Activated naive CD4-positive, alpha-beta T cell treated with anti-CD3 and anti-CD28 coated beads for 36 hours (primary cell): ENCODE results near the gene ARHGAP6. TPM values are rescaled to one million over a fixed set of nuclear protein-coding genes. Genes with fewer than 3 reads are reported as not detected.

Experiments used
- CTCF ChIA-PET: fragments of 350-600 bp; sonication (Branson Sonifier 250); formaldehyde crosslinking; loops from one replicate; lab custom pipeline; 2021; ENCODE audit warnings: antibody characterized with exemption; lab: Charles Lee
- DNase-seq: peaks from one replicate; pipeline ENCODE4 v3.0.0-alpha.2; 2020
- H3K27ac Mint-ChIP-seq: one replicate; pipeline ENCODE4 v1.8.0; 2021; ENCODE audit warnings: mild to moderate bottlenecking, mixed read lengths
- H3K27me3 Mint-ChIP-seq: one replicate; pipeline ENCODE4 v1.8.0; 2021; ENCODE audit warnings: low read depth, mixed read lengths
- H3K36me3 Mint-ChIP-seq: one replicate; pipeline ENCODE4 v1.8.0; 2021; ENCODE audit warnings: low read depth, mixed read lengths
- H3K4me1 Mint-ChIP-seq: one replicate; pipeline ENCODE4 v1.8.0; 2021; ENCODE audit warnings: low read depth, mixed read lengths
- H3K4me3 Mint-ChIP-seq: one replicate; pipeline ENCODE4 v1.8.0; 2021; ENCODE audit warnings: mild to moderate bottlenecking, moderate library complexity, mixed read lengths
- H3K9me3 Mint-ChIP-seq: one replicate; pipeline ENCODE4 v1.8.0; 2021; ENCODE audit warnings: mixed read lengths
- intact Hi-C: fragments of 100-400 bp; cut with micrococcal nuclease; formaldehyde crosslinking; loops from one replicate; pipeline ENCODE4 v1.15.1; 2023
- total RNA-seq, 2 experiments: library from RNA; stranded (reverse); gene quantifications; one replicate each; pipeline ENCODE4 v1.2.3, GENCODE V29; 2021

Gene ARHGAP6, protein sequence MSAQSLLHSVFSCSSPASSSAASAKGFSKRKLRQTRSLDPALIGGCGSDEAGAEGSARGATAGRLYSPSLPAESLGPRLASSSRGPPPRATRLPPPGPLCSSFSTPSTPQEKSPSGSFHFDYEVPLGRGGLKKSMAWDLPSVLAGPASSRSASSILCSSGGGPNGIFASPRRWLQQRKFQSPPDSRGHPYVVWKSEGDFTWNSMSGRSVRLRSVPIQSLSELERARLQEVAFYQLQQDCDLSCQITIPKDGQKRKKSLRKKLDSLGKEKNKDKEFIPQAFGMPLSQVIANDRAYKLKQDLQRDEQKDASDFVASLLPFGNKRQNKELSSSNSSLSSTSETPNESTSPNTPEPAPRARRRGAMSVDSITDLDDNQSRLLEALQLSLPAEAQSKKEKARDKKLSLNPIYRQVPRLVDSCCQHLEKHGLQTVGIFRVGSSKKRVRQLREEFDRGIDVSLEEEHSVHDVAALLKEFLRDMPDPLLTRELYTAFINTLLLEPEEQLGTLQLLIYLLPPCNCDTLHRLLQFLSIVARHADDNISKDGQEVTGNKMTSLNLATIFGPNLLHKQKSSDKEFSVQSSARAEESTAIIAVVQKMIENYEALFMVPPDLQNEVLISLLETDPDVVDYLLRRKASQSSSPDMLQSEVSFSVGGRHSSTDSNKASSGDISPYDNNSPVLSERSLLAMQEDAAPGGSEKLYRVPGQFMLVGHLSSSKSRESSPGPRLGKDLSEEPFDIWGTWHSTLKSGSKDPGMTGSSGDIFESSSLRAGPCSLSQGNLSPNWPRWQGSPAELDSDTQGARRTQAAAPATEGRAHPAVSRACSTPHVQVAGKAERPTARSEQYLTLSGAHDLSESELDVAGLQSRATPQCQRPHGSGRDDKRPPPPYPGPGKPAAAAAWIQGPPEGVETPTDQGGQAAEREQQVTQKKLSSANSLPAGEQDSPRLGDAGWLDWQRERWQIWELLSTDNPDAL (N-terminal part only)
- total RNA-seq = not detected

DNA sequence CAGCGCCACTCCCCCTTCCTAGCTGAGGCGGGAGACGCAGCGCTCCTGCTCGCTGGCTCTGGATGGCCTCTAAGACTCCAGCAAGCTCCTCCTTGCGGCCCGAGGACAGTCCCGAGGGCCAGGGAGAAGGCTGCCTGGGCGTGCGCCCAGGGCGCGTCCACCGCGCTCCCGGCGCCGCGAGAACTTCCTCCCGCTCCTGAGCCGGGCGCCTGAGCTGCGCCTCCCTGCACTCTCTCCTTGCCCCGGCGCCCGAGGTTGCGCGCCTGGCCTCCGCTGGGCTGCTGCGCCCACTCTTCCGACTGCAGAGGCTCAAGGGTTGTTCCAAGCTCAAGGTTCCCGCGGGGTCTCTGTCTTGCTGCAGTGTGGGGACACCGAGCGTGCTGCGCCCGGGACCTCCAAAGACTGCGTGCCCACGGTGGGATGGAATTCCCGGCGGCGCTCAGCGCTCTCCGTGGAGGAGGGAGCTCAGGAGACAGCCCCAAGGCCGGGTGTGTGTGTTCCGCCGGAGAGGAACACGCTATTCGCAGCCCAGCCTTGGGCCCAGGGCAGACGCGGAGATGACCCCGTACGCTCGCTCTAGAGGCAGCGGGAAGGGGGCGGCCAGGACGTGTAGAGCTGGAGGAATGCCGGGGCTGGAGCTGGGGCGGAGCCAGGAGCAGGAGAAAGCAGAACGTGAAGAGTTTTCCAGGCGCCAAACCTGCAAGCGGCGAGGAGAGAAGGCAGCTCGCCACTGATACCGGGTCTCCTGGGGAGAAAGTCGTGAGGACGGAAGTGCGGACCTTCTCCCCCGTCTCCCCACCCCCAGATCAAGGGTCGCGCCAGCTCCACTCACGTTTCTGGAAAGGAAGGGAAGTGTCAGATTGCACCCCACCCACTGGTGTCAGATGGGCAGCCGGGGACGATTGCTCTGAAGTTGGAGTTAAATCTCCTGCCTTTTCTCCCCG is at the start of gene ARHGAP6:
Gene ARHGAP6, minus strand, starts transcription at position 753 of the 944 bp plus-strand sequence. CDS start 1,092 bp downstream, outside the sequence.
- Mint-ChIP-seq H3K9me3 (no peaks in the 10 kb centered on the region), H3K27me3 (peaks cover 56% of the 10 kb centered on the region), H3K4me1 (no peaks in the 10 kb centered on the region), H3K4me3 (peak within 1 kb of the TSS; percentile 39), H3K27ac (no peak within 1 kb of the TSS), H3K36me3 (no peaks in the 10 kb centered on the region)
- CTCF ChIA-PET = no interaction called here
- intact Hi-C loops = no loop called here
- no peak for DNase-seq

DNA sequence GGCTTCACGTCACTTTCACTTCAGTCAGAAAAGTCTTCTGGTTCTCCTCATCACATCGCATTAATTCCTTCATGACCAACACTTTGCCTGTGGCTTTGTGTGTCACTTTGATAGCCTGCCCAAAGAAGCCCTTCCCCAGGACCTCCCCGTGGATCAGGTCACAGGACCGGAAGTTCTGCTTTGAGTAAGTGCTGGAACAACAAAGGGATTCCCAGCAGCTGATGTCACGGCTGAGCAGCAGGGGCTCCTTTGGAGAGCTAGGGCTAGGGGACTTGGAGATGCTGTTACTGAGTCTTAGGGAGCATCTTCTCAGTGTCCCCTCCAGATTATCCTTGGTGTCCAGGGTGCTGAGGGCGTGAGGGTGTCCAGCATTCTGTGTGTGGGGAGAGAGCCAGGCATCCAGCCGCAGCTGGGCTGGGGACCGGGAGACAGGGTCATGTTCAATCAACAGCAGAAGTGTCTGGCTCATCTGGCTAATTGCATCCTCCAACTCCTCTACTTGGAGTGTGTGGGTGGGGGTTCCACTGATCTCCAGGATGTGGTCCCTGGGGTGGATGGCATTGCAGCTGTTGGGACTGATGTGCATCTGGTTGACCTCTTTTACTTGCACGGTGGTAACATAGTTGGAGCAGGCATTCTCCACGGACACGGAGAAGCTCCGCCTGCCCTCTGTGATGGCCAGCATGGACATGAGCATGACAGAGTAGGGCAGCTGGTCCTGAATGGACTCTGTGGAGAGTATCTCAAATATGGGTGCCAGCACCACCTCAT is 39.2 kb upstream of the ARHGAP6 start:
- H3K36me3 Mint-ChIP-seq = no peaks in the 10 kb centered on the region
- H3K27ac Mint-ChIP-seq = no peak overlapping the region
- DNase-seq = no peak
- H3K4me3 Mint-ChIP-seq = no peak overlapping the region
- peaks cover 4% of the 10 kb centered on the region for H3K27me3 Mint-ChIP-seq
- H3K4me1 Mint-ChIP-seq = no peaks in the 10 kb centered on the region
- intact Hi-C loops = no loop called here
- no peaks in the 10 kb centered on the region for H3K9me3 Mint-ChIP-seq
- CTCF ChIA-PET = interaction anchor here (0.6 kb wide), 1 partner anchor 84 kb away, joined by 3 read pairs; no protein-coding TSS in a partner anchor

DNA sequence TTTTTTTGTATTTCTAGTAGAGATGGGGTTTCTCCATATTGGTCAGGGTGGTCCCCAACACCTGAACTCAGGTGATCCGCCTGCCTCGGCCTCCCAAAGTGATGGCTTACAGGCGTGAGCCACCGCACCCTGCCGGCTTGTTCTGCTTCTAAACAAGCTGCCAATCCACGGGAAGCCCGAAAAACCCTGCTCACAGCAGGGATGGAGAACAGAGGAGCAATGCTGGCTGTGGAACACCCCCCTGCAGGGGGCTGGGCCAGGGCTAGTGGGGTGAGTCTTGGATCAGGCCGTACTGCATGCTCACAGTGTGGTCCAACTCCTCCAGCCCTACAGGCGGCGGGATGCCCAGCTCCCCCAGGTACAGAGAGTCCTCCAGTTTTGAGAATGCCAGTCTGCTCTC is 38.1 kb upstream of the ARHGAP6 start:
- CTCF ChIA-PET = no interaction called here
- no peak for DNase-seq
- Mint-ChIP-seq H3K27ac (no peak overlapping the region), H3K9me3 (no peaks in the 10 kb centered on the region), H3K4me3 (no peak overlapping the region), H3K4me1 (no peaks in the 10 kb centered on the region), H3K36me3 (no peaks in the 10 kb centered on the region), H3K27me3 (peaks cover 4% of the 10 kb centered on the region)
- intact Hi-C loops = no loop called here

DNA sequence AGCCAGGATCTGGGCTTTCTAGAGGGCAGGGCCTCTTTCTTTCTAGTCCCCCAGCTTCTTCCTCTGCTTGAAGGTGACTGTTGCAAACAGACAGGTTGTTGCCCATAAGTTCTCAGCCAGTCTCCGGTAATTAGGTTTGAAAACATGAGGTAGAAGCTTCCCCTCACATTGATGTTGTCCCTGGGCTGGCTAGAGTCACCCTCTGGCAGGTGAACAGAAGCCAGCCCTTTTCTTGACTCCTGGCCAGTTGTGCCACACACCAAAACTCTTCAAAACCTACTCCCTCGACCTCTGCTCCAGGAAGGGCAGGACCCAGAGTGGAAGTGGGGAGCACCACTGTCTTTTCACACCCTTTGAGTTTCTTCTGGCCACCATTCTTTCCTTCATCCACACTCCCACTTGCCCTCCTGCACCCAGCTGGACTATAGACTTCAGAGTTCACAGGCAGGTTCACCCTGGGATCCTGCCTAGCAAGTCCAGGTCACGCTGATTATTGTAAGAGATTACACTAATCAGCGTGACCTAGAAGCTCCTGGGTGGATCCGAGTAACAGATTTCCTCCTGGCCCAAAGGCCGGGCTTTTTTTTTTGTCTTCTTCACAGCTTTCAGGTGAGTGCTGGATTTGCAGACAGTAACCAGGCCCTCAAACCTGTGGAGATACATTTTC is 37.4 kb upstream of the ARHGAP6 start:
- CTCF ChIA-PET = no interaction called here
- no peaks in the 10 kb centered on the region for H3K36me3 Mint-ChIP-seq
- no peak overlapping the region for H3K27ac Mint-ChIP-seq
- no peak overlapping the region for H3K4me3 Mint-ChIP-seq
- no peaks in the 10 kb centered on the region for H3K4me1 Mint-ChIP-seq
- no peak for DNase-seq
- intact Hi-C loops = no loop called here
- no peaks in the 10 kb centered on the region for H3K9me3 Mint-ChIP-seq
- peaks cover 4% of the 10 kb centered on the region for H3K27me3 Mint-ChIP-seq

DNA sequence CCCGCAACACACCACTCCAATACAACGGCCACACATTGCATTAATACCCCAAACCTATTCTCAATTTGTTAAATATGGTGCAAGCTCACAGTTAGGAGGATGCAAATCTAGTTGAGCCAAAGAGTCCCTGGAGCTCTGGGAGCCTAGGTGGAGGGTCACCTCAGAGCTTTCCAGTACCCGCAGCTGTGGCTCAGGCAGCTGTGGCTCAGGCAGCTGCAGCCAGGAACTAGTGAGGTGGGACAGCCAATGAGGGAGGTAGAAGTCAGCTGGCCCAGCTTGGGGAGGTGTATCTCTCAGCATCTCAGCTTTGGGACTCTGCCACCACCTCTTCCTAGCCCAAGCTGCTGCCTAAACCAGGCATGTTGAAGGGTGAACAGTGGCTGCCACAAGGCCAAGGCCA is 36.7 kb upstream of the ARHGAP6 start:
- intact Hi-C loops = no loop called here
- DNase-seq = no peak
- CTCF ChIA-PET = no interaction called here
- Mint-ChIP-seq H3K4me3 (no peak overlapping the region), H3K27me3 (peaks cover 4% of the 10 kb centered on the region), H3K4me1 (no peaks in the 10 kb centered on the region), H3K36me3 (no peaks in the 10 kb centered on the region), H3K9me3 (no peaks in the 10 kb centered on the region), H3K27ac (no peak overlapping the region)

DNA sequence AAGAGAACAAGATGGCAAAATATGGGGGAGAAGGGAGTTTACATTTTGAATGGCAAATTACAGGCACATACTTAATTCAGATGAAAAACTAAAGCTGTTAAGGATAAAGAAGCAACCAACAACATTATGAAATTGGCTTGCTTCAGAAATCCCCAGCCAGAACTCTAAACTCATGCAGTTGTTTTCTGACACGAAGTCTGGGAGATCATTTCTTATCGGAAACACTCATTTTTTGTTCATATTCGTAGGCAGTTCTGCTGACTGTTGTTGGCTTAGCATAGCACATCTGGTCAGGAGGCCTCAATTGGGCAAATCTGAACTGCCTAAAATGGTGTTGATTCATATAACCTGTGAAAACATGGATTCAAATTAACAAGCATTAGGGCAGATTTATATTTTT is 33.0 kb upstream of the ARHGAP6 start:
- H3K4me1 Mint-ChIP-seq = no peaks in the 10 kb centered on the region
- H3K4me3 Mint-ChIP-seq = no peak overlapping the region
- H3K36me3 Mint-ChIP-seq = no peaks in the 10 kb centered on the region
- intact Hi-C loops = no loop called here
- DNase-seq = no peak
- H3K9me3 Mint-ChIP-seq = no peaks in the 10 kb centered on the region
- H3K27ac Mint-ChIP-seq = no peak overlapping the region
- CTCF ChIA-PET = no interaction called here
- H3K27me3 Mint-ChIP-seq = peaks cover 7% of the 10 kb centered on the region

DNA sequence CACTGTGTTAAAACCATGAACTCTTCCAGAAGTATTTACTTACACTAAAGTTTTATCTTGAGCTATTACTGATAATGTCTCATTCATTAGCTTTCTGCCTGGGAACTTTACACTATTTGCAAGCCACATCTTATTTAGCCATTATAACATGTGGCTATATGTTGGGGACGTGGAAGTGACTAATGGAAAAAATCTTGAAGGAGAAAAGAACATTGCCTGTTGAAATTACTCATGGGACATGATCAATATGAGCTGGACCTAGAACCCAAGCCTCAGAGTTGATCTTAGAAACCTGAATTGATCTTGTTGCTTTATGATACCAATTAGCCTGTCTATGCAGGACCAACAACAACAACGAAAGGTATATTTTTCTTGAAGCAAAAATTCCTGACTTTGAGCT is 22.5 kb upstream of the ARHGAP6 start:
- no peak overlapping the region for H3K27ac Mint-ChIP-seq
- no peaks in the 10 kb centered on the region for H3K4me1 Mint-ChIP-seq
- no peak for DNase-seq
- H3K4me3 Mint-ChIP-seq = no peak overlapping the region
- intact Hi-C loops = no loop called here
- H3K27me3 Mint-ChIP-seq = no peaks in the 10 kb centered on the region
- H3K9me3 Mint-ChIP-seq = no peaks in the 10 kb centered on the region
- no peaks in the 10 kb centered on the region for H3K36me3 Mint-ChIP-seq
- CTCF ChIA-PET = no interaction called here

DNA sequence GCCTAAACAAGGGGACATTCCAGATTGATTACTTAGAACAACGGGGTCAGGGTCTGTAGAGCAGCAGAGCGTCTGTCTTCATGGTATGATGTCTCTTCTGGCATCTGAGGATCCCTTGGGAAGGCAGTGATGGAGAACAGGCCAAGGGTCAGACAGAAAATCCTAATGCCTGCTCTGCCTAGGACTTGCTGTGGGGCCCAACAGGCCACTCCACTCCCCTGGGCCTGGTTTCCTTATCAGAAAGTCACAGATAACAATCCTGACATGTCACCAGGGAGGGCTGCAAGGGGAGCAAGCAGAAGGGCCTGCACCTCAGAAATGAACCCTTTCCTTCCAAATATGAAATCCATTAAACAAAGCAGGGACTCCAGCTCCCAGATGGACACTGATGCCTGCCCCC is 21.4 kb upstream of the ARHGAP6 start:
- intact Hi-C loops = no loop called here
- no peak for DNase-seq
- H3K4me1 Mint-ChIP-seq = no peaks in the 10 kb centered on the region
- H3K27me3 Mint-ChIP-seq = no peaks in the 10 kb centered on the region
- H3K4me3 Mint-ChIP-seq = no peak overlapping the region
- no peaks in the 10 kb centered on the region for H3K36me3 Mint-ChIP-seq
- H3K9me3 Mint-ChIP-seq = no peaks in the 10 kb centered on the region
- CTCF ChIA-PET = no interaction called here
- H3K27ac Mint-ChIP-seq = no peak overlapping the region

DNA sequence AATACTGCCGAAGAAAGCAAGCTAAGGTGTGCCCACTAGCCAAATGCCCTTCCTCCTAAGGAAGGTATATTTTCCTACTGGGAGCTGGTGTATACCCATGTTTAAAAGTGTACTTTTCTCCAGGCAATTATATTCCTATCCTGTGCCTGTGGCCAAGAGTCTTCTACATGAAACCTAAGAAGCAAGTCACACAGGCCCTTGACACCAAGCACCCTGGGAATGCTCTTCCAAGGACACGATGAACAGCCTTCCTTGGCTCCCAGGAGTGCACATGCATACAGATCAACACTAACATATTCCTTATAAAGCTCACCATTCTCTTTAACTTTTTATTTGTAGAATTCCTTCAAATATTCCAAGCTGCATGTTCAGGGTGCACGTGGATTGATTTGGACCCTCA is 17.3 kb upstream of the ARHGAP6 start:
- Mint-ChIP-seq H3K9me3 (no peaks in the 10 kb centered on the region), H3K4me1 (no peaks in the 10 kb centered on the region), H3K4me3 (no peak overlapping the region), H3K27ac (no peak overlapping the region), H3K27me3 (no peaks in the 10 kb centered on the region), H3K36me3 (no peaks in the 10 kb centered on the region)
- CTCF ChIA-PET = no interaction called here
- no peak for DNase-seq
- intact Hi-C loops = no loop called here

DNA sequence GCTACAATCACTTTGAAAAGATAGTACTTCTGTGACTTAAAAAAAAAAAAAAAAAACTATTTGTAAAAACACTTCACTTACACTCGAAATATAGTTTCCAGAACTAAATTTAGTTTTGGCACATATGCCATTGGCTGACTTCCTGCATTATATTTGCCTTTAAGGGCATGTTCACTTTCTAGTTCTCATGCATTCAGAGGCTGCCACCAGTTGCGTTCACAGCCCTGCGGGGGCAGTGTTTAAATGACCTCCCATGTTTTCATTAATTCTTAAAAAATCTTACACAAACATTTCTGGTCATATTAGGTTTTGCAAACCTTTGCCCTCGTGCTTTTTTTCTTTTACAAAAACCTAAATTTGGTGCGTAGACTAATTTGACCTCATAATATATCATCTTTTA is 12.4 kb upstream of the ARHGAP6 start:
- H3K9me3 Mint-ChIP-seq = no peaks in the 10 kb centered on the region
- H3K27ac Mint-ChIP-seq = no peak overlapping the region
- H3K4me3 Mint-ChIP-seq = no peak overlapping the region
- CTCF ChIA-PET = interaction anchor here (0.6 kb wide), 1 partner anchor 129 kb away, joined by 5 read pairs; no protein-coding TSS in a partner anchor
- no peaks in the 10 kb centered on the region for H3K36me3 Mint-ChIP-seq
- peaks cover 8% of the 10 kb centered on the region for H3K27me3 Mint-ChIP-seq
- intact Hi-C loops = no loop called here
- H3K4me1 Mint-ChIP-seq = no peaks in the 10 kb centered on the region
- DNase-seq = no peak

DNA sequence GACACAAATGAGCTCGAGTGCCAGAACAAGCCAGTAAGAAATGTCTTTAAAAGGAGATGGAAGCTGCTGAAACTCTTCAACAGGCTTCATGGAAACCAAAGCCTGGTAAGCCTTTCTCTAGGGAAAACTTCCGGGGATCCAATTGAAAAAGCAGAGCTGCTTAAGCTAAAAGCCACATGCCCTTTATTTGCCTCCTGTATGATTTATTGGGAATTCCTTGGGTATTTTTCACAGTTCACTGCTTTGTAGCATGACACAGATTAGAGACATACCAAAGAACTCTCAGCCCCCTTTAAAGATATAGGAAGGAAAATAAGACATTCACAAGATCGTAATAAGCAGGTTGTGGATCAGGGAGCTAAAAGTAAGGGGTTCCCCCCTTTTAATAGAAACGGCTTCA is 6.5 kb upstream of the ARHGAP6 start:
- CTCF ChIA-PET = no interaction called here
- intact Hi-C loops = no loop called here

More for the DNA sequence above, 6.5 kb upstream of the ARHGAP6 start:
- H3K9me3 Mint-ChIP-seq = no peaks in the 10 kb centered on the region
- H3K4me1 Mint-ChIP-seq = no peaks in the 10 kb centered on the region
- H3K27ac Mint-ChIP-seq = no peak overlapping the region
- DNase-seq = no peak
- H3K4me3 Mint-ChIP-seq = no peak overlapping the region
- peaks cover 27% of the 10 kb centered on the region for H3K27me3 Mint-ChIP-seq
- no peaks in the 10 kb centered on the region for H3K36me3 Mint-ChIP-seq
